IMR-90 (cell line): ENCODE results near the gene CENPU.

ENCODE experiments used
- POLR2A ChIP-seq: IDR thresholded peaks from 2 replicates; pipeline ENCODE4 v1.6.1; 2012; ENCODE audit warnings: mild to moderate bottlenecking, low read depth, low read length
- RFX5 ChIP-seq: IDR thresholded peaks from 2 replicates; pipeline ENCODE4 v1.8.0; 2012; ENCODE audit warnings: low read depth, mild to moderate bottlenecking, low read length, moderate library complexity
- TF ChIP-seq, protein P1 (sequence below): conservative IDR thresholded peaks from 2 replicates; pipeline ENCODE4 v1.5.1; 2012; ENCODE audit warnings: mild to moderate bottlenecking, low read depth, low read length, improper control_type of control experiment

DNA sequence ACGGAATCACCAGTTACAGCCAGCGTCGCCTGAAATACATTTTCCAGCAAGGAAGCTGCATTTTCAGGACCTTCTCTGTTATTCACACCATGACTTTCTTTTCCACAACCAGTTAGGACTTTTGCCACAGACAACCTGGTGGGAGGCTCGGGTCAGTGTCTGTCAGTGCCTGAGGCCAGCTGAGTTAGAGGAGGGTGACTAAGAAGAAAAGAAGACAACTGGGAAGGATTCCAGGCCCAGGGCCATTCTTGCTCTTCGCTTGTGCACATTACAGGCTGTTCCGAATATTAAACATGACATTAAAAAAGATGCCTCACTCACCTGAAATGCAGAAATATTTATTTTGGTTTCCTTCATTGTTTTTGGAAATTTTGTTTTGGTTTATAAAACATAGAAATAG is 21.4 kb upstream of the CENPU start:
- no peak for TF ChIP-seq POLR2A
- TF ChIP-seq, protein P1, sequence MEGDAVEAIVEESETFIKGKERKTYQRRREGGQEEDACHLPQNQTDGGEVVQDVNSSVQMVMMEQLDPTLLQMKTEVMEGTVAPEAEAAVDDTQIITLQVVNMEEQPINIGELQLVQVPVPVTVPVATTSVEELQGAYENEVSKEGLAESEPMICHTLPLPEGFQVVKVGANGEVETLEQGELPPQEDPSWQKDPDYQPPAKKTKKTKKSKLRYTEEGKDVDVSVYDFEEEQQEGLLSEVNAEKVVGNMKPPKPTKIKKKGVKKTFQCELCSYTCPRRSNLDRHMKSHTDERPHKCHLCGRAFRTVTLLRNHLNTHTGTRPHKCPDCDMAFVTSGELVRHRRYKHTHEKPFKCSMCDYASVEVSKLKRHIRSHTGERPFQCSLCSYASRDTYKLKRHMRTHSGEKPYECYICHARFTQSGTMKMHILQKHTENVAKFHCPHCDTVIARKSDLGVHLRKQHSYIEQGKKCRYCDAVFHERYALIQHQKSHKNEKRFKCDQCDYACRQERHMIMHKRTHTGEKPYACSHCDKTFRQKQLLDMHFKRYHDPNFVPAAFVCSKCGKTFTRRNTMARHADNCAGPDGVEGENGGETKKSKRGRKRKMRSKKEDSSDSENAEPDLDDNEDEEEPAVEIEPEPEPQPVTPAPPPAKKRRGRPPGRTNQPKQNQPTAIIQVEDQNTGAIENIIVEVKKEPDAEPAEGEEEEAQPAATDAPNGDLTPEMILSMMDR, result no peak
- TF ChIP-seq RFX5, result no peak
